COLO668 (cell line): Measurements from ENCODE around the gene MRNIP.

Experiments
- DNase-seq: peaks from one replicate; lab custom pipeline; 2025; ENCODE audit not compliant: unreplicated experiment; lab: John Stamatoyannopoulos, UW

The MRNIP gene

DNA sequence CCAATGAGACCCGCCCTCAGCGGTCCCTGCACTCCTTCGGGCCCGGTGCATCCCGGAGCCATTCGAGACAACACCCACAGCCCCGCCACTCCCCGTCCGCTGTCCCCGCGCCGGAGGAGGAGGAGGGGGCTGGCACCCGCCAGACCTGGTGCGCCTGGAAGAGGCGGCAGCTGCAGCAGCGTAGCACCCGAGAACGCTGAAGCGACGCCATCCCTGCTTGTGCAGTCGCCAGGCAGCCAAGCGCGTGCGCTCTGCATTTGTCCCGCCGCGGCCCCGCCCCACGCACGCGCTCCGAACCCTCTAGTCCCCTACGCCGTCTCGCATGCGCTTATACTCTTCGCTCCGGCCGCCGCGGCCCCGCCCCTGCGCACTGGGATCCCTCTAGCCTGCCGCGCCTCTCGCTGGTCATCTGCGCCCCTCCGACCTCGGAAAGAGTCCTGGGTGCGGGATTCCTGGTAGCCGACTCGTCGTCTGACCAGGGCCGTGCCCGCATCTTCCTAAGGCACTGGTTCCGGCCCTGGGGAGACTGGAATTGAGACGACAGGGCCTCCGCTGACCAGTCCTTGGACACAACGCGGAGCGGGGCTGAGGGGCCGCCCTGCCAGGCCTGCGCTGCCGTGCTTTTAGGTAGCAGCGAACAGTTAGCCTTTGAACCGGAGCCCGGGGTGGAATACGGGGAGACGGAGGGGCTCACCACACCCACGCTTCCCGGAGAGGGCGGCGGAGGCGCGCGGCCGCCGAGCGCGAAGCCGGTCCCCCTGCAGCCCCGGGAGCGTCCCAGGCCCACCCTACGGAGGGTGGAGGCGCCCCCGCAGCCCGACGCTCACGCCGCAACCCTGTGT is at the start of gene MRNIP:
TSS of gene MRNIP (minus strand) at position 232 of the 842 bp plus-strand sequence. CDS start at position 211, 21 bp downstream.
- DNase-seq, result peak; percentile 94

DNA sequence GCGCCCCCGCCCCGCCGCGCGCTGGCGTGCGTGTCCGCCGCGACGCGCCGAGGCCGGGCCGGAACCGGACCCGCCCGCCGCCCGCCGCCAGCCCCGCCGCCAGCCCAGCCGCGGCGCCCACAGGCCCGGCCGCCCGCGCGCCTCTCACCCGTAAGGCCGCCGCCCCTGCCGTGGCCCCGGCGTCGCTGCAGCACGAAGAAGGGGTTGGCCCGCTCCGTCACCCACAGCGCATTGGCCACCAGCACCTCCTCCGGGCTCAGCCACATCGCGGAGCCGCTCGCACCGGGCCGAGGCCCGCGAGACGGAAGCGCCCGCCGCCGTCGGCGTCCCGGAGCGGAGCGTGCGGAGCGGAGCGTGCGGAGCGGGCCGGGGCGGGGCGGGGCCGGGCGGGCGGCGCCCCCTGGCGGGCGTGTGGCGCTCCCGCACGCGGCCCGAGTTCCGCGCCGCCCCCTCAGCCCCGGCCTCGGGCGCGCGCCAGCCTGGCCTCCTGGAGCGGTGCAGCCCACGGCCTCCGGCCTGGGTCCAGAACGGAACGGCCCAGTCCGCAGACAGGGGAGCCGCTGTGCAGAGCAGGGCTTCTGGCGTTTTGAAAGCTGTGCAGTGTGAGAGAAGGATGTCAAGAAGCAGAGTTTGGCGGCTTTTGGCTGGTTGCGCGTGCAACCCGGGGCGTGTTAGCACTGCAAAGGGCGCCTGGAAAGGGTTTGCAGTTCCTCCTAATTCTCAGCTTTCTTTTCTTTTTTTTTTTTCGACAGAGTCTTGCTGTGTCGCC is 49.1 kb upstream of the MRNIP start, which contains the start of gene TBC1D9B:
TSS of gene TBC1D9B (minus strand) at position 342 of the 769 bp plus-strand sequence. CDS start at position 266, 76 bp downstream.
- peak; percentile 77 for DNase-seq

- peak; percentile 28 for DNase-seq
Measured at GRCh38 chr5:179906795-179907555, 48.4 kb upstream of the MRNIP start.

GRCh38 chr5:179906294-179906794 is 47.7 kb upstream of the MRNIP start:
- DNase-seq, result no peak

DNA sequence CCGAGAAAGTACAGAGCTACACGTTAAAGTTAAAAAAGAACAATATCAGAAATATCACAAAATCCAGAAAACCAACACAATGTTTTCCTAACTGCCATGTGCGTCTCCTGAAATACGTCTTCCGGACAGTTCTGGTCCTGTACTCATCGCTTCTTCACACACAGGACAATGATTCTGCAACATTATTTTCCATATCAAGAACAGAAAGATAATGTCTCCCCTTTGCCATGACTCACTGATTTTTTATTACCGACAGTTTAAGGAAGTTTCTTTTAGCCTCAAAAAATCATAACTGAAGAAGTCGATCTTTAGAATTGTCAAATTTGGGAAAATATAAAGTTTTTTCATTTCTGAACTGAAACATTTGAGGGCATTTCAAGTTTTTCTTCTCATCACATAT is 46.5 kb upstream of the MRNIP start:
- DNase-seq, result no peak

DNA sequence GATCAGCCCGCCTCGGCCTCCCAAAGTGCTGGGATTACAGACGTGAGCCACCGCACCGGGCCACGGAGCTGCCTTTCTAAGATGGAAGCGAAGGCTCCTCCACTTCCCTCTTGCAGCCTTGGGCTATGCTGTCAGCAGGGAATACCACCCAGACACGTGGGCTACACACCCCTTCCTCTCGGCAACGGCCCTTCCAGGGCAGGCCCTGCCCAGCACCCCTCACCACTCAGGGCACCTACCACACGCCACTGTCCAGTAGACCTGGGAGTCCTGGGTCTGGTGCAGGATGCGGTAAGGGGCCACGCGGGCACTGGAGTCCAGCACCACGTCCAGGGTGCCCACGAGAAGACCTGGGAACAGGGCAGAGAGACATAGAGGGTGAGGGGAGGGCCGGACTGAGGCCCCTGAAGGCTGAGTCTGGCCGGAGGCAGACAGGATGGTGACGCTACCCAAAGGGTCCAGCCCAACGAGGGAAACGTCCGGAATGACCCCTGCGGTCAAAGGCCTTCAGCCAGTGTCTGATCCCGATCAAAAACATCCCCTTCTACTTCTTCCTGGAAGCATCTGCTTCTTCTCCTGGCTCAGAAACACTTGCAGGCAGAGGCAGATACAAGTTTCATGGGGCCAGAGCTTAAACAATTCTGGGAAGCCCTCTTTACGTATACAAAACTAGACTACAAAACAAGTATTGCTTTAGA is 46.0 kb upstream of the MRNIP start:
- no peak for DNase-seq

GRCh38 chr5:179902763-179903158 is 44.1 kb upstream of the MRNIP start:
- no peak for DNase-seq

GRCh38 chr5:179901915-179902762 is 43.5 kb upstream of the MRNIP start:
- DNase-seq, result no peak

DNA sequence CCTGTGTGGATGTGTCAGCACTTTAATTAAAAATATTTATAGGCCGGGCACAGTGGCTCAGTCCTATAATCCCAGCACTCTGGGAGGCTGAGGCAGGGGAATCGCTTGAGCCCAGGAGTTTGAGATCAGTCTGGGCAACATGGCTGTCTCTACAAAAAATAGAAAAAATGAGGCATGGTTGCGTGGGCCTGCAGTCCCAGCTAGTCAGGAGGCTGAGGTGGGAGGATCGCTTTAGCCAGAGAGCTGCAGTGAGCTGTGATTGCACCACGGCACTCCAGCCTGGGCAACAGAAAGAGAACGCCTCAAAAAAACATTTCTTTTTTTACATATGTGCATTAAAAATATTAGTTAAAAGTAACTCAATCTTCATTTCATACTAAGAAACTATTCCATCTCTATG is 42.8 kb upstream of the MRNIP start:
- no peak for DNase-seq

- no peak for DNase-seq
Measured at GRCh38 chr5:179900711-179901110, 42.1 kb upstream of the MRNIP start.

DNA sequence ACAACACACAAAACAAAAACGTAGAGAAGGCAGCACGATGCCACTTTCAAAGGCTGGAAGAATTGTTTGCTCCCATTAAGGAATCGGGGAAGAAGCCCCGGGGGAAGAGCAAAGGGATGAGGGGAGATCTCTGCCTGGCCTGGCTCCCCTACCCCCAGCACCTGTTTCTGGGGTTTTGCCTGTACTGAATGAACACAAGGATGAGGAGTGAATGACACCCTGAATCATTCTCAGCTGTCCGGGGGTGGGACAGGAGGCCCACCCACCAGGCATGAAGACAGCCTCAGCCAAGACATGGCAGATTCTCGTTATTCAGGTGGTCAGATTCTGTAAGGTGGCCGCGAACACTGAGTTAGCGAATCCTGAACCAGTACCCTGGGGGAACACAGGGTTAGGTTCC is 41.6 kb upstream of the MRNIP start:
- DNase-seq, result no peak

- no peak for DNase-seq
Measured at GRCh38 chr5:179895861-179896260, 37.2 kb upstream of the MRNIP start.

DNA sequence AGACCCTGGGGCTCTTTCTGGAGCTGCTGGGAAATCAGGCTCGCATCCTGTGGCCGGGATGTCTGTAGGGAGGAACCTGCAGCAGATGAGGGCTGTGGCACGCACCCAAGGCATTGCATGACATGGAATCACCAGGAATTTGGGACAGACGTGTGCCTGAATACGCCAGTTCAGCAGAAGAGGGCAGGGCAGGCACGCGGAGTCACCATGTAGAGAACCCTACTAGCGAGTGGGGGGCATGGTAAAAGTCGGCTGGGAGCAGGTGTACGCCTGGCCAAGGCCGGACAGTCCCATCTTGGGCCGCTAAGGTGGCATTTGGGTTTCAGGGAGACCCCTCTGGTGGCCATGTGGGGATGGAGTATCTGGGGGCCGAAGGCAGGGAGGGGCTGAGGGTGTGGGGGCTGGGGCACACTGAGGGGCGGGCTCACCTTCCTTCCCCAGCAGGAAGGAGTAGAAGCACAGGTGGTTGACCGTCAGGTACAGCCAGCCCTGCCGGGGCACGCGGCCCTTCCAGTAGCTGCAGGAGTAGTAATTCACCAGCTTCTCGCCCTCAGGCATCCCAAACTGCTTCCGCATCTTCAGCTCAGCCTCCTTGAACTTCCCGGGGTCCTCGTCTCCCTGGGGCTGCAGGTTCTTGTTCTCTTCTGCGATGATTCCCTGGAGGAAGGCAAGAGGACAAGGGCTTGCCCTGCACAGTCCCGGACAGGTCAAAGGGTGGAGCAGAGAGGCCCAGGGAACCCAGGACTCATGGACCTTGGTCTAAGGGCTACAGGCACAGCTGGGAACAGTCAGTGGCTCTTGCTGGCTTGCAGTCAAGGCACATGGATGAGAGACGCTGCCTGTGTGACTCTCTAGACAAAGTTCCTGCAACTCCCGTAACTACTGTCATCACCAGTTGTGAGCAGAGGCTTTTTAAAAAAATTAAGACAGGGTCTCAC is 35.6 kb upstream of the MRNIP start:
- DNase-seq, result no peak

DNA sequence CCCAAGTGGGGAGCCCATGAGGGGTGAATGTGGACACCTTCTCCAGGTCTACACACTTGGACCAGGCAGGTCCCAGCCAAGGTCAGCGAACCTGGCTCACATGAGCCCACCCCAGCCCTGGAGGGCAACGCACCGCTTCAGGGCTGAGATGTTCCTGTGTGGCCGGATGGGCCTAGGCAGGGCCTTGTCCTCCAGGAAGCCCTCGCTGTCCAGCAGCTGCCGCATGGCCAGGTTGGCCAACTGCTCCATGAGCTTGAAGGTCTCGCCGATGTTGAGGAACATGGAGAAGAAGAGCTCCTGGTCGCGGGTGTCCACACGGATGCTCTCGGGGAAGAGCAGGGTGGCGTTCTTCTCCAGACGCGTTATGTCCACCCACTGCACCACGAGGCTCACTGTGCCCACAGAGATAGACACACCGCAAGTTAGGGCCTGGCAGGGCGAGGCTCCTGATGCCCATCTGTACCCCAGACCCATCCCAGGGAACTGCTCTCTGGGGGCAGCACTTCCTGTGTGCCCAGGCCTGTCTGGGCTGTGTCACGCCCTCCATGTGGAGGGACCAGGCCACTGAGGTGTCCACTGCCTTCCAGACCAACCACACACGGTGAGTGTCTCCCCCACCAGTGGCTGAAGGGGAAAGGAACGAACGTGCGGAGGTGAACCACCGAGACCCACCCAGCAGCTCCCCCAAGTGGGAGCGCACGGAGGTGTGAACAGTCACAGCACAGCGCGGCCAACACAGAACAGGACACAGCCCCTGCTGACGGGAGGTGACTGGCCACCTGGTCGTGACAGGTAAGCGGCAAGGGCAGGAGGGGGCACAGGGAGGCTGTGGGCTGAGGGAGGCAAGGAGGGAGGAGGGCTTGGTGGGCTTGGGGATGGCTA is 34.7 kb upstream of the MRNIP start:
- DNase-seq, result no peak

- DNase-seq, result no peak
Measured at GRCh38 chr5:179892255-179892654, 33.6 kb upstream of the MRNIP start.

DNA sequence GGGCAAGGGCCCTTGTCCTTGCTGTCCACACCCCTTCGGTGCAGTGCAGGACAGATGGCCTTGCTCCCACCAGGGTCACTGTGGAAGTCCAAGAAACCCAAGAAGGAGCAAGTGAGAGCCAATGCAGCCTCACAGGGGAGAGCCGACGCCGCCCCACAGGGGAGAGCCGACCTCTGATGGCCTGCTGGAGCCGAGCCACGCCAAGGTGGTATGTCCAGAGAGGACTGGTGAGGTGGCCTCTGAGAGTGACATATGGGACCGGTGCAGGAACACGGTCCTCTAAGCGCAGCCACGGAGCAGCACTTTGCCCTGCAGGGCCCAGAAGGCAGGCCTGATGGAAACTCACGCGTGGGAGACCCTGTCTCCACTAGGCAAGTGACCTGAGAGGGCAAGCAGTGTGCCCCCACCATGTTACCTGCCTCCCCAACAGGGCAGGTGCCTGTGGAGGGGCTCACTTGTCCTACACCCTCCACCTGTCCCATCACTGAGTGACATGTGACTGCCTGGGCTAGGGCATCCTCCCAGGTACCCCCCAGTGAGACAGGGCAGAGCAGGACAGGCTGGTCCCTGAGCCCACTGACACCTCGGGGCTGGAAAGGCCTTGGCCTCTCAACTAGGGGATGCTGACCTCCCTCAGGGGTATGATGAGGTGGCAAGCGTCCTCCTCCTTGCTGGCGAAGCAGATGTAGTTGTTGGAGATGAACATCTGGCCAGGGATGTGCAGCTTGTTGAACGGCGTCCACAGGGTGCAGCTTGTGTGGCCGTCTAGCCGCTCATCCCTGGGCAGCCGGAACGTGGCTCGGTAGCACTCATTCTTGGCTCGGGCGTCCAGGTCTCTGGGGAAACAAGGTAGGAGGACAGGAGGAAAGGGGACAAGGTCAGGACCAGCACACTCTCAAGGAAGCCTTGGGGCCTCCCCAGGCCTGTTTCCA is 32.4 kb upstream of the MRNIP start:
- DNase-seq, result no peak
